Heart right ventricle (tissue), 16 donors: ENCODE results near the gene OBP2B. TPM values are rescaled to one million over a fixed set of nuclear protein-coding genes. Genes with fewer than 3 reads are reported as not detected.

ENCODE experiments used
- ATAC-seq, 8 donors: fragments of 200-7000 bp; cut with Tn5 transposase; one replicate each; pipeline ENCODE4 v1.9.1; 2020; ENCODE audit warnings: mild to moderate bottlenecking in 8 of 8, moderate library complexity in 8 of 8, moderate number of reproducible peaks in 1 of 8
- DNase-seq, 2 donors: peaks; one replicate each; pipeline ENCODE4 v3.0.0-alpha.2; 2020
- H3K27ac ChIP-seq, 10 donors: fragments of 200-600 bp; sonication (generic) in 2 of 10; one replicate each; pipeline versions ENCODE4 v1.5.0 to v1.8.0; 2020 to 2022; ENCODE audit warnings: mild to moderate bottlenecking in 3 of 10
- H3K27me3 ChIP-seq, 7 donors: fragments of 200-600 bp; one replicate each; pipeline ENCODE4 v1.8.0; 2021 to 2022; ENCODE audit warnings: mild to moderate bottlenecking in 2 of 7
- H3K36me3 ChIP-seq, 9 donors: fragments of 200-600 bp; sonication (generic) in 1 of 9; one replicate each; pipeline versions ENCODE4 v1.5.0 to v1.8.0; 2020 to 2022; ENCODE audit warnings: mild to moderate bottlenecking in 2 of 9
- H3K4me1 ChIP-seq, 9 donors: fragments of 200-600 bp; sonication (generic) in 1 of 9; one replicate each; pipeline versions ENCODE4 v1.5.0 to v1.8.0; 2020 to 2022; ENCODE audit warnings: mild to moderate bottlenecking in 4 of 9
- H3K4me3 ChIP-seq, 10 donors: fragments of 200-600 bp; sonication (generic) in 2 of 10; one replicate each; pipeline versions ENCODE4 v1.5.0 to v1.8.0; 2020 to 2022; ENCODE audit warnings: mild to moderate bottlenecking in 7 of 10, moderate library complexity in 2 of 10
- H3K9me3 ChIP-seq, 11 donors: fragments of 200-600 bp in 10 of 11; sonication (generic) in 2 of 11; one replicate each; pipeline versions ENCODE4 v1.5.0 to v1.8.0; 2013 to 2022; ENCODE audit warnings: mild to moderate bottlenecking in 2 of 11, control low read depth in 1 of 11, moderate library complexity in 1 of 11
- WGBS, 2 donors: extraction: QIAGEN DNeasy Blood & Tissue Kit; methylation state at CpG; one replicate each; pipeline ENCODE4 v1.1.7; 2013; ENCODE audit warnings: inconsistent platforms in 1 of 2; 5-methylcytosine and 5-hydroxymethylcytosine counted together
- intact Hi-C, 10 donors: fragments of 100-400 bp; cut with DNase I; formaldehyde crosslinking; loops; one replicate each; pipeline versions ENCODE4 v1.11.1 to v1.14.2; 2022
- polyA plus RNA-seq, 2 donors: library from polyadenylated mRNA; stranded (reverse); fragments of 200-250 nt; gene quantifications; one replicate each; pipeline ENCODE4 v1.2.3, GENCODE V29; 2013
- total RNA-seq, 10 donors: library from RNA; stranded (reverse); fragmentation: NEBNext Ultra II Directional in 3 of 10; extraction: Animal tissue kit (Norgen Biotek cat#: 25700) in 3 of 10; gene quantifications; one replicate each; pipeline versions ENCODE4 v1.2.1 to v1.2.4, GENCODE V29; 2021 to 2023
- TF ChIP-seq, protein P1 (sequence below), 9 donors: fragments of 200-600 bp; sonication (generic) in 2 of 9; IDR thresholded peaks; one replicate each; pipeline versions ENCODE4 v1.5.0 to v1.8.0; 2021 to 2022; ENCODE audit warnings: antibody characterized with exemption in 9 of 9, mild to moderate bottlenecking in 5 of 9, moderate library complexity in 1 of 9
- donor health status: Arrhythmogenic right ventricular cardiomyopathy.
- donor health status: ischemic (EF 13 %, LVEDD 7.1; RV severe dilation, severe dysfunction).
- donor health status: healthy with polysubstance abuse.
- donor health status: DM: no; HTN: yes; CAD: no.
- donor health status: DM: no; HTN: no; CAD: no.
- donor health status: ischemic (EF 25% LVEDD 6.9; RV normal size, moderate dysfunction).
- donor health status: ischemic (EF 25% LVEDD 5.7; RV mildly dilated, moderate dysfunction).
- donor health status: healthy.
- donor health status: DM: yes; HTN: yes; CAD: no.
- donor health status: Ischemic cardiomyopathy.
- donor health status: ischemic (EF 35%, LVEDD 5.7; RV mildly dilated, moderate dysfunction).
- donor health status: nonischemic (EF 11% LVEDD 7.7; RV severe dilation, severe dysfunction).
- donor health status: DM: yes; HTN: yes; CAD: no.
- donor health status: PGD.
- donor health status: ischemic (EF 29% LVEDD 5.4; RV normal size, mild dysfunction).
- donor health status: nonischemic (EF 23%, LVEDD 6.1; RV moderate dilation, normal function).

OBP2B gene
- total and polyA plus RNA-seq, 12 donors: 0.75 TPM; not detected in 11

GRCh38 chr9:133167096-133167730 is 41.8 kb downstream of the OBP2B start:
- Histone ChIP-seq H3K4me1 (peaks cover 0 to 27% (median 20%) of the 10 kb centered on the region in 9 donors), H3K27me3 (peaks cover 0 to 23% (median 7%) of the 10 kb centered on the region in 7 donors), H3K9me3 (no peaks in the 10 kb centered on the region), H3K36me3 (no peaks in the 10 kb centered on the region), H3K27ac (no peak overlapping the region), H3K4me3 (no peak overlapping the region)
- intact Hi-C loops: no loop called here
- 84% methylated on average over 3 of the region's 3 CpGs for WGBS, 2 donors
- ATAC-seq (no peak), DNase-seq (no peak)
- TF ChIP-seq, protein P1, sequence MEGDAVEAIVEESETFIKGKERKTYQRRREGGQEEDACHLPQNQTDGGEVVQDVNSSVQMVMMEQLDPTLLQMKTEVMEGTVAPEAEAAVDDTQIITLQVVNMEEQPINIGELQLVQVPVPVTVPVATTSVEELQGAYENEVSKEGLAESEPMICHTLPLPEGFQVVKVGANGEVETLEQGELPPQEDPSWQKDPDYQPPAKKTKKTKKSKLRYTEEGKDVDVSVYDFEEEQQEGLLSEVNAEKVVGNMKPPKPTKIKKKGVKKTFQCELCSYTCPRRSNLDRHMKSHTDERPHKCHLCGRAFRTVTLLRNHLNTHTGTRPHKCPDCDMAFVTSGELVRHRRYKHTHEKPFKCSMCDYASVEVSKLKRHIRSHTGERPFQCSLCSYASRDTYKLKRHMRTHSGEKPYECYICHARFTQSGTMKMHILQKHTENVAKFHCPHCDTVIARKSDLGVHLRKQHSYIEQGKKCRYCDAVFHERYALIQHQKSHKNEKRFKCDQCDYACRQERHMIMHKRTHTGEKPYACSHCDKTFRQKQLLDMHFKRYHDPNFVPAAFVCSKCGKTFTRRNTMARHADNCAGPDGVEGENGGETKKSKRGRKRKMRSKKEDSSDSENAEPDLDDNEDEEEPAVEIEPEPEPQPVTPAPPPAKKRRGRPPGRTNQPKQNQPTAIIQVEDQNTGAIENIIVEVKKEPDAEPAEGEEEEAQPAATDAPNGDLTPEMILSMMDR (IDR thresholded peaks at IDR 0.05): no peak

- H3K4me1 ChIP-seq: peaks cover 0 to 33% (median 23%) of the 10 kb centered on the region in 9 donors
- DNase-seq (no peak), ATAC-seq (no peak)
- TF ChIP-seq, protein P1 (IDR thresholded peaks at IDR 0.05): no peak
- no peak overlapping the region for H3K4me3 ChIP-seq
- no peaks in the 10 kb centered on the region for H3K36me3 ChIP-seq
- intact Hi-C loops: no loop called here
- 81 to 86% methylated on average over 17 of the region's 17 CpGs for WGBS, 2 donors
- no peaks in the 10 kb centered on the region for H3K9me3 ChIP-seq
- no peak overlapping the region for H3K27ac ChIP-seq
- H3K27me3 ChIP-seq: peaks cover 0 to 16% (median 4%) of the 10 kb centered on the region in 7 donors
These were observed 42.7 kb downstream of the OBP2B start for GRCh38 chr9:133166392-133166791.

DNA sequence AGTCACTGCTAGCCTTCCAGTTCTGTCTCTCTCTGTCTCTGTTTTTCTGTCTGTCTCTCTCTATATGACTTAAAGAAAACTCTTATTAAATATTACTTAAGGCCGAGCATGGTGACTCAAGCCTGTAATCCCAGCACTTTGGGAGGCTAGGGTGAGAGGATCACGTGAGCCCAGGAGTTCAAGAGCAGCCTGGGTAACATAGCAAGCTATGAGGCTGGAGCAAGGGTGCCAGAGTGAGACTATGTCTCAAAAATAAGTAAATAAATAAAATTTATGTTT is 43.7 kb downstream of the OBP2B start:
- peaks cover 0 to 2% (median 0%) of the 10 kb centered on the region in 9 donors for H3K36me3 ChIP-seq
- H3K27ac ChIP-seq: no peak overlapping the region
- peaks cover 0 to 16% (median 0%) of the 10 kb centered on the region in 7 donors for H3K27me3 ChIP-seq
- WGBS, 2 donors: 94 to 98% methylated on average over 2 of the region's 2 CpGs
- peaks cover 0 to 43% (median 26%) of the 10 kb centered on the region in 9 donors for H3K4me1 ChIP-seq
- intact Hi-C loops: no loop called here
- H3K9me3 ChIP-seq: no peaks in the 10 kb centered on the region
- TF ChIP-seq, protein P1 (IDR thresholded peaks at IDR 0.05): no peak
- DNase-seq: no peak
- H3K4me3 ChIP-seq: no peak overlapping the region
- no peak for ATAC-seq

DNA sequence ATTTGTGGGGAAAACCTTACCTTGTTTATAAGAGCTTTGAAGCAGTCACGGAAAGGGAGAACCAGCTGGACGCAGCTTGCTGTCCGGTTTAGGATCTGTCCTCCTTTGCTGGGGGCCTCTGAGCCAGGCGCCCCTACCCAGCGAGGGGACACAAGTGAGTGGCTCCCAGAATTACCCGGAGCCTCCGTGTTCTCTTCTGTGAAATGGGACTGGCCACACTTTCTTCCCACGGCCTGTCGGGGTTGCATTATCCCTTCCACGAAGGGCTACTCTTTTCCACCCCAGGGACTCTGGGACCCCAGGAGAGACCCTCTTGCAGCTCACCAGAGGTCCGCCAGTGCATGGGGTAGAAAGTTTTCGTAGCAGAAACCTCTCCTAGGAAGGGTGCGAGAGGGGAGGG is 44.9 kb downstream of the OBP2B start:
- DNase-seq (no peak), ATAC-seq (no peak)
- peaks cover 0 to 16% (median 0%) of the 10 kb centered on the region in 7 donors for H3K27me3 ChIP-seq
- intact Hi-C loops: no loop called here
- peak overlapping the region; percentile 55 to 82 (median 72) for H3K4me3 ChIP-seq
- WGBS, 2 donors: 68 to 76% methylated on average over 13 of the region's 13 CpGs
- TF ChIP-seq, protein P1 (IDR thresholded peaks at IDR 0.05): no peak
- peaks cover 0 to 14% (median 0%) of the 10 kb centered on the region in 9 donors for H3K36me3 ChIP-seq
- peaks cover 0 to 43% (median 26%) of the 10 kb centered on the region in 9 donors for H3K4me1 ChIP-seq
- no peaks in the 10 kb centered on the region for H3K9me3 ChIP-seq
- H3K27ac ChIP-seq: peak overlapping the region in 9 of 10 donors; percentile 58 to 95 (median 78)
